GM21786 (cell line): ENCODE results near the gene ST6GAL1.
A peak's percentile ranks its signal among the peaks of the same experiment; 100 is the strongest.
"Not testable (repeated sequence)": the region's sequence is repeated elsewhere in the genome, so short reads cannot be mapped to it uniquely, and the experiment has no call there.

Source experiments
- ATAC-seq: cut with Tn5 transposase; IDR thresholded peaks from one replicate; pipeline ENCODE4 v1.9.1; 2021; ENCODE audit not compliant: unreplicated experiment

The ST6GAL1 gene

GRCh38 chr3:187042346-187042745 lies 112.0 kb downstream of the ST6GAL1 start:
- no peak for ATAC-seq

- no peak for ATAC-seq
Observed at GRCh38 chr3:187042874-187043458, 112.6 kb downstream of the ST6GAL1 start.

GRCh38 chr3:187044206-187044605 lies 113.9 kb downstream of the ST6GAL1 start:
- peak; percentile 64 for ATAC-seq

GRCh38 chr3:187044867-187045552 lies 114.7 kb downstream of the ST6GAL1 start:
- ATAC-seq: no peak

GRCh38 chr3:187046033-187046432 lies 115.7 kb downstream of the ST6GAL1 start:
- no peak for ATAC-seq

GRCh38 chr3:187049462-187050101 lies 119.3 kb downstream of the ST6GAL1 start:
- no peak for ATAC-seq

GRCh38 chr3:187051066-187051465 lies 120.7 kb downstream of the ST6GAL1 start:
- no peak for ATAC-seq

GRCh38 chr3:187051724-187052366 lies 121.5 kb downstream of the ST6GAL1 start:
- ATAC-seq: no peak

- not testable (repeated sequence) for ATAC-seq
Observed at GRCh38 chr3:187052427-187052826, 122.1 kb downstream of the ST6GAL1 start.

- ATAC-seq: not testable (repeated sequence)
Observed at GRCh38 chr3:187054433-187054832, 124.1 kb downstream of the ST6GAL1 start.

GRCh38 chr3:187057803-187058202 lies 127.5 kb downstream of the ST6GAL1 start:
- ATAC-seq: not testable (repeated sequence)

- ATAC-seq: no peak
Observed at GRCh38 chr3:187061748-187062147, 131.4 kb downstream of the ST6GAL1 start.

GRCh38 chr3:187062526-187063177 lies 132.3 kb downstream of the ST6GAL1 start:
- no peak for ATAC-seq

GRCh38 chr3:187063286-187064121 lies 133.2 kb downstream of the ST6GAL1 start:
- no peak for ATAC-seq

GRCh38 chr3:187064210-187065115 lies 134.1 kb downstream of the ST6GAL1 start:
- peak; percentile 1 for ATAC-seq

- ATAC-seq: peak; percentile 33
Observed at GRCh38 chr3:187066228-187066995, 136.1 kb downstream of the ST6GAL1 start.

- no peak for ATAC-seq
Observed at GRCh38 chr3:187068787-187069186, 138.5 kb downstream of the ST6GAL1 start.

- no peak for ATAC-seq
Observed at GRCh38 chr3:187069857-187070516, 139.7 kb downstream of the ST6GAL1 start.
